Stimulated activated CD4-positive, alpha-beta T cell treated with anti-CD3 and anti-CD28 coated beads, Interleukin-15, amount 100 ng/mL, for 48 hours (primary cell): ENCODE results near the gene NGRN.

ENCODE experiments used
- DNase-seq, 2 donors: peaks; one replicate each; pipeline ENCODE4 v3.0.0-alpha.2; 2020; ENCODE audit warnings: low read depth in 2 of 2

Gene NGRN

GRCh38 chr15:90318591-90318990 lies 53.1 kb downstream of the NGRN start:
- no peak for DNase-seq

- DNase-seq: peak; percentile 45 to 52
Observed at GRCh38 chr15:90320062-90320884, 54.8 kb downstream of the NGRN start.

- no peak for DNase-seq
Observed at GRCh38 chr15:90320885-90321278, 55.4 kb downstream of the NGRN start.
